Inflammatory macrophage treated with lipopolysaccharide for 4 hours (primary cell): ENCODE measurements around the gene TFF1.

Source experiments
- DNase-seq: peaks from one replicate; pipeline ENCODE4 v3.0.0-alpha.2; 2020

TFF1 gene

GRCh38 chr21:42358937-42359336, 7.4 kb downstream of the TFF1 start:
- DNase-seq: no peak

- no peak for DNase-seq
These were observed 8.1 kb downstream of the TFF1 start for GRCh38 chr21:42358261-42358660.

DNA sequence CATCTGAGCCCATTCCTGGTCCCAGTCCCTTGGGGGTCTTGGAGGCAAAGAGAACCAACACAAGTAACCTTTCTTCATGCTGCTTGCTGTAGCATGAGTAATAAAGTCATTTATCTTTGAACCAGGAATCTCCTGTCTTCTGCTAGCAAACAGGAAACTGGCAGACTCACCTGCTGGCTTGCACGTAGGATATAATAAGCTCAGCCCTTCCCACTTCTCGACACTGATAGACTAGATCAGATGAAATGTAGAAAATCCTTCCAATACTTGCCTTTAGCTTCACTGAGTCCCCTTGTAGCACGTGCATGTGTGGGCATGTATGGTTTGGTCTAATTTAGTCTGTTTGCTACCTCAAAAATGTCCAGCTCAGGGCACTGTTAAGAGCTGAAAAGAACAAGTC, 9.0 kb downstream of the TFF1 start:
- no peak for DNase-seq

GRCh38 chr21:42356650-42357049, 9.7 kb downstream of the TFF1 start:
- DNase-seq: no peak

DNA sequence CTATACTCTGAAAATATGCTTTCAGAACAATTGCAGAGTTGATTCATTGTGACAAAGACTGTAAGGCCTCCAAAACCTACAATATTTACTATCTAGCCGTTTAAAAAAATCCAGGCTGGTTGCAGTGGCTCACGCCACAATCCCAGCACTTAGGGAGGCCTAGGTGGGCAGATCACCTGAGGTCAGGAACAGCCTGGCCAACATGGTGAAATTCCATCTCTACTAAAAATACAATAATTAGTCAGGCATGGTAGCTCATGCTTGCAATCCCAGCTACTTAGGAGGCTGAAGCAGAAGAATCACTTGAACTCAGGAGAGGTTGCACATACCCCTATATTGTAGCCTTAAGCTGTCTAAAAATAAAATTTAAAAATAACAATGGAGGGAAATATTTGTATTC, 10.3 kb downstream of the TFF1 start:
- DNase-seq: no peak

GRCh38 chr21:42353623-42354022, 12.7 kb downstream of the TFF1 start:
- DNase-seq: no peak

DNA sequence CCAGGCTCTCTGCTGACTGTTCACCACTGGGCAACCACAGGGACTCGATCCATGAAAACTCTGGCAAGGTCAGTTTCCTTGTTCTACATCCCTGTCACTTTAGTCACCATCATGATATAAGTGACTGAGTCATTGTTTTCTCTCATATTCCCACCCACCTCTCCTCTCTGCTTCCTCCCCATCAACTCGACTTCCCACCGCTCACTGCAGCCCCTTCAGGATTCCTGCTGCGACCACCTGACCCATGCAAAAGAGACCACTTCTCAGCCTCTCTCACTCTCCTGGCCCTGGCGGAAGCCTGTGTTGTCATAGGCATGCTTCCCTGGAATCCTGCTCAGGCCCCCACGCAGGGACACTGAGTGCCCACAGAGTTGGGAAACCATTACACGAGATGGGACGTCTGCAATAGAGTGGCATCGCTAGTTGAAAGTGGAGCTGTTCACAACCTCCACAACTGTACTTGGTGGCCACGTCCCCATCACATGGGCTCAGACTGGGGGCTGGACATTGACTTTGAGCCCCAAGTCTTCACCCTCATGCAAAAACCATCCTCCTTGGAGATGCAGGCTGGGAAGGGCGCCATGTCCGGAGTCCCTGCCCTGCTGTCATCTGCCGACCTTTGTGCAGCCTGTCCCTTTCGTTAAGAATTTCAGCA, 13.8 kb downstream of the TFF1 start:
- DNase-seq: no peak

DNA sequence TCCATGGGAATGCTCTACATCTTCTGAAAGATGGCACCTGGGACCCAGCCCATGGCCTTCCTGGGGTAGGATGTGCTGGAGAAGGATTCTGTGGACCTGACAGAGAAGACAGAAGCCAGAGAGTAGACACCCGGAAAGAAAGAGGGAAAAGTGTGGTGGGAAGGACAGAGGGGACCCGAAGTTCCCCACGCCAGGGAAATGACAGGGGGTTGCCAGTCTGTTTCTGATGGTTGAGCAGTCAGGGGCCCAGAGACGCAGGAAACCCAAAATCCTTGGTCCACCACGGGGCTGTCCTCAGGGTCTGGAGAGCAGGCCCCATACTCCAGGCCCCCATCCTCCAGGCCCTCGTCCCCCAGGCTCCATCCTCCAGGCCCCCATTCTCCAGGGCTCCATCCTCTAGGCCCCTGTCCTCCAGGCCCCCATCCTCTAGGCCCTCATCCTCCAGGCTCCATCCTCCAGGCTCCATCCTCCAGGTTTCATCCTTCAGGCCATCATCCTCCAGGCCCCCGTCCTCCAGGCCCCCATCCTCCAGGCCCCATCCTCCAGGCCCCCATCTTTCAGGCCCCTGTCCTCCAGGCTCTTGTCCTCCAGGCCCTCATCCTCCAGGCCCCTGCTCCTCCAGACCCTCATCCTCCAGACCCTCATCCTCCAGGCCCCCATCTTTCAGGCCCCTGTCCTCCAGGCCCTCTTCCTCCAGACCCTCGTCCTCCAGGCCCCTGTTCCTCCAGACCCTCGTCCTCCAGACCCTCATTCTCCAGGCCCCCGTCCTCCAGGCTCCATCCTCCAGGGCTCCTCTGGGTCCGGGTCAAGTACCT, 14.5 kb downstream of the TFF1 start:
- DNase-seq: no peak

DNA sequence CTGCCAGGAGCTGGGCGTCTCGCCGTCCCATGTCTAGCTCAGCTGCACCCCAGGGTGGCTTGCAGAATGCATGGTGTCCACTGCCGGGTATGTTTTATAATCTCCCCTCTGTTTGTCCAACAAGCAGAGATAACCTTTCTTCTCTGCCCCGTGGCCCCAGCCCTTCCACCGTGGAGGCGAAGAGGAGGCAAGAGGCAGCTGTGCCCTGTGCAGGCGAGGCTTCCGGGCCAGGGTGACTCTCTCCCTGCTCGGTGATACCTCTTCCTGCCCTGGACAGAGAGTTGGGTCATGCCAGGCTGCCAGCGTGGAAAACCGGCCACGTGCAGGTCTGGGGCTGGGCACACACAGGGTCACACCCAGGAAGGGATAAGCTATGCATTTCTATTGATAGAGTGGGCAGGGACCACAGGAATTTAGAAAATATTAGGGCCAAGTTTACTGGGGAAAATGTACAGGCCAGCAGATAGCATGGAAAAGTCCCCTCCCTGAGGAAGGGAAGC, 15.4 kb downstream of the TFF1 start, which contains the start of gene TFF2:
TSS of gene TFF2 (minus strand) at position 68 of the 500 bp plus-strand sequence. CDS start at position 31, 37 bp downstream.
- no peak for DNase-seq

- no peak for DNase-seq
These were observed 15.9 kb downstream of the TFF1 start for GRCh38 chr21:42350318-42350910.

DNA sequence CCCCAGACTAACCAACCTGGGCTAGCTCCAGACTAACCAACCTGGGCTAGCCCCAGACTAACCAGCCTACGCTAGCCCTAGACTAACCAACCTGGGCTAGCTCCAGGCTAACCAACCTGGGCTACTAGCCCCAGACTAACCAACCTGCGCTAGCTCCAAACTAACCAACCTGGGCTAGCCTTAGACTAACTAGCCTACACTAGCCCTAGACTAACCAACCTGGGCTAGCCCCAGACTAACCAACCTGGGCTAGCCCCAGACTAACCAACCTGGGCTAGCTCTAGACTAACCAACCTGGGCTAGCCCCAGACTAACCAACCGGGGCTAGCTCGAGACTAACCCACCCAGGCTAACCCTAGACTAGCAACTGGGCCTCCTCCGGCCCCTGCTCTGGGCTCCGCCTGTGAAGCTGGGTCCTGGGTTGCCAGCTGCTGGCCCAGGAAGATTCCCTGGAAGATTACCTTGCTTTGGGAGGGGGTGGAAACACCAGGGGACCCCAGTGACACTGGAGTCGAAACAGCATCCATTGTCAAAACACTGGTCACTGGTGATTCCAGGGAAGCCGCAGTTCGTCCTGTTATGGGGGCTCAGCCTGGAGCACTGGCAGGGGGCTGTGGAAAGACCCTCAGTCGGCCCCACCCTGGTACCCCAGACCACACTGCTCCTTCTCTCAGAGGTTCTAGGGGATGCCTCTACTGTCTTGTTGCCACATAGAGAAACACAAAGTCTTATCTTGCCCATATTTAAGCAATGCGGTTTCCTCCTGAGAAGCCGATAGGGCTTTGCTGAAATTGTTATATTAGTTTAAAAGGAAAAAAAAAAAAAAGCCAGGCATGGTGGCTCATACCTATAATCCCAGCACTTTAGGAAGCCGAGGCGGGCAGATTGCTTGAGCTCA, 16.7 kb downstream of the TFF1 start:
- DNase-seq: no peak

DNA sequence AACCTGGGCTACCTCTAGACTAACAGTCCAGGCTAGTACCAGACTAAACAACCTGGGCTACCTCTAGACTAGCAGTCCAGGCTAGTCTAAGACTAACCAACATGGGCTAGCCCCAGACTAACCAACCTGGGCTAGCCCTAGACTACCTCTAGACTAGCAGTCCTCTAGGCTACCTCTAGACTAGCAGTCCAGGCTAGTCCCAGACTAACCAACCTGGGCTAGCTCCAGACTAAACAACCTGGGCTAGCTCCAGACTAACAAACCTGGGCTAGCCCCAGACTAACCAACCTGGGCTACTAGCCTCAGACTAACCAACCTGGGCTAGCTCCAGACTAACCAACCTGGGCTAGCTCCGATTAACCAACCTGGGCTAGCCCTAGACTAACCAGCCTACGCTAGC, 17.6 kb downstream of the TFF1 start:
- no peak for DNase-seq

GRCh38 chr21:42347601-42348327, 18.6 kb downstream of the TFF1 start:
- DNase-seq: no peak

DNA sequence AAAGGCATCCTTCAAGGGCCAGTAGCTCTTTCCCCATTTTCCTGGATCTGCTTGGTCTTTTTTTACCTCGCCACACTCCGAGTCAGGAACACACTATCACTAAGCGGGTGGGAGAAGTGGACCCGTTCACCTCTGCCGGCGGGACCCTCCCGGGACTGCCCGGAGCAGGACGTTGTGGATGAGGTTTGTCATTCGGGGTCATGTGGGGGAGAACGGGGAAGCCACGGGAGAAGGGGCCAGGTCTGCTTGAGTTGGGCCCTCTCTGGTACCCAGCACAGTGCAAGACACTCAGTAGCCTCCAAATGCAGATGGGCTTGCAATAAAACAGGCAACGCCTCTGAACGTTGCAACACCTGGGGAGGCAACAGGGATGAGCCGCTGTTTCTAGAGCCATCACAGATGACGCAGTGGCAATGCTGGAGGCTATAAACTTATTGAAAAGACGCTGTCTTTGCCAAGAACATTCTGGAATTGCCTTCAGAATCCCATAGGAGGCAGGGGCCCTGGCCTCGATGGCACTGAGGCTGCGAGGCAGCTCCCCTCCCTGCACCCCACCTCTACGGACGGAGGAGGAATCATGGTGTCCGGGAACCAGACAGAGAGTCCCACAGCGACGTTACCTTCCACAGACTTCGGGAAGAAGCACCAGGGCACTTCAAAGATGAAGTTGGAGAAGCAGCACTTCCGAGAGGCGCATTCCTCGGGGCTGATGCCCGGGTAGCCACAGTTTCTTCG, 19.3 kb downstream of the TFF1 start:
- DNase-seq: no peak

DNA sequence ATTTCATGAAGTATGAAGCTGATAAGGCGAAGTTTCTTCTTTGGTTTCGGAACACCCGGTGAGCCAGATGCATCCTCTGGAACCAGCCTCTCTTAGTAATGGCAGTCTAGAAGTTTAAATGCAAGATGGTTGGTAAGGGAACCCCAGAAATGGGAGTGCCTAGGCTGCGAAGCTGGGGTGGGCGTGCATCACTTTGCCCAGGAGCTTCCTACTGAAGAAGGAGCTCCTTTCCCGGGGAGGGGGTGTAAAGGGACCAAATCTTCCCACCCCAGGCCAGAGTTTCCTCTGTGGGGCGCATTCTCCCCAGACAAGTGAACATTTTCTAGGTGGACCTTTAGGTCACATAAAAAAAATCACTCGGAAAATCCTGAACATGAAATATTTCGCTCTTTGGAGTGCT, 19.9 kb downstream of the TFF1 start:
- no peak for DNase-seq

DNA sequence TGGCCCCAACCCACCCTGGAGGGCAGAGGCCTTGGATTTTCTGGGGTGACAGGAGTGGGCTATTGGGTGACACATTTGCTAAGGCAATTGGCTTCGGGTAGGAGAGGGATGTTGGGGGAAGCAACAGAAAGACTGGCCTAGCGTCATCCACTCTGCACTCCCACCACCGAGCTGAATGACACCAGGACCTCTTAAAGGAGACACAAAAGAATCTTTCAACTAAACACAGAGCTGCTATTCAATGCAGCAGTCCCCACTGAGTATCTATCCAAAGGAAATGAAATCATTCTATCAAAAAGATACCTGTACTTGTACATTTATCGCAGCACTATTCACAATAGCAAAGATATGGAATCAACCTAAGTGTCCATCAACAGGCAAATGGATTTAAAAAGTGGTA, 21.7 kb downstream of the TFF1 start:
- DNase-seq: no peak

- DNase-seq: no peak
These were observed 22.3 kb downstream of the TFF1 start for GRCh38 chr21:42343963-42344510.

DNA sequence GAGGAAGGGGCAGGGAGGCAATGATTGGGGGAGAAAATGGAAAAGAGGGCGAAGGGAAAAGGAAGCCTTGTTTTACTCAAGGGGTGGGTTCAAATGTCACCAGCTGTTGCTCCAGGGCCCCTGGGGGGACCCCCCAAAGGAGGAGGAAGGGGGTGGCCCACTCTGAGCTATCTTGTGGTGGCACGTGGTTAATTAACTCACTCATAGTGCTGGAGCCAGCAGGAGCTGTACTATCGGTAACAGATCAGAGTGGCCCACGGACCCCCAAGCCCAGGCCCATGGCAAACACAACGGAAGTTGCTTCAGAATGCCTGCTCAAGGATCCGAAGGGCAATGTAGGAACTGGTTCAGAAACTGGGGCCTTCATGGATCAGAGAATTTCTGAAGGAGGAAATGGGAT, 22.8 kb downstream of the TFF1 start:
- DNase-seq: no peak

DNA sequence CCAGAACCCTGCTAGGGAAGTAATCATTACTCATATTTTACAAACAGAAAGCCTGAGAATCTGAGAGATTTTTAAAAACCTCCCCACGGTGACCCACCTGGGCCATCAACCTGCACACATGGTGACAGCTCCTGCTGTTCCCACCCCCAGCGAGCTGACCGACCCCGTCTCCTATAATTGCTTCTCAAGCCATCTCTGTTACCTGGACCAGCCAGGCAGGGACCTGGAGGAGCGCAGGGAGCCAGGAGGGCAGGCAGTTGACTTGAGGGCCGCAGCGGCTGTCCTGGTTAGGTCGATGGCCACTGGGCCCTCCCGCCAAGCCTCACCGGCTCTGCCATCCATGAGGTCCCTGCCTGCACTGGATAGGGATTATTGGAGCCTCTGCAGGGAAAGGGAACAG, 23.2 kb downstream of the TFF1 start:
- no peak for DNase-seq

DNA sequence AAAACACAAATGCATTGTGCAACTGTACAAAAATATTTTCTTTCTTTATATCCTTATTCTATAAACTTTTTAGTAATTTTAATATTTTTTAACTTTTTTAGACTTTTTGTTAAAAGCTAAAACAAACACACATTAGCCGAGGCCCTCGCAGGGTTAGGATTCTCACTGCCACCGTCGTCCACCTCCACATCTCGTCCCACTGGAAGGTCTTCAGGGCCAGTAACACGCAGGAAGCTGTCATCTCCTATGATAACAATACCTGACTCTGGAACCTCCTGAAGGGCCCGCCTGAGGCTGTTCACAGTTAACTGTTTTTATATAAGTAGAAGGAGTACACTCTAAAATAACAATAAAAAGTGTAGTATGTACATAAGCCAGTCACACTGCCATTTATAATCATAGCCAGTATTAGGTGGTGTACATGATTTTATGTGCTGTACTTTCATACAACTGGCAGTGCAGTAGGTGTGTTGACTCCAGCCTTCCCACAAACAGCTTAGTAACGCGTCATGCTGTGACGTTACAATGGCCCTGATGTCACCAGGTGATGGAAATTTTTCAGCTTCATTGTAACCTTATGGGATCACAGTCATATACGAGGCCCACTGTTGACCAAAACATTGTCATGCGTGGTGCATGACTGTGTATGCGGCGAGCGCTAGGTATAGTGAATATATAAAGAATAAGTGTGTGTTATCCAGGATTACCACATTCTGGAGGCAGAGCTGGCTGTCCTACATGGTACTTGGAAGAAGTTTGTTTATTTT, 24.4 kb downstream of the TFF1 start:
- no peak for DNase-seq
